GM18517 (cell line): Measurements from ENCODE around the gene EN2.

Experiments
- ATAC-seq: cut with Tn5 transposase; IDR thresholded peaks from one replicate; pipeline ENCODE4 v1.9.1; 2021; ENCODE audit warnings: mild to moderate bottlenecking, moderate library complexity; ENCODE audit not compliant: unreplicated experiment

The EN2 gene

DNA sequence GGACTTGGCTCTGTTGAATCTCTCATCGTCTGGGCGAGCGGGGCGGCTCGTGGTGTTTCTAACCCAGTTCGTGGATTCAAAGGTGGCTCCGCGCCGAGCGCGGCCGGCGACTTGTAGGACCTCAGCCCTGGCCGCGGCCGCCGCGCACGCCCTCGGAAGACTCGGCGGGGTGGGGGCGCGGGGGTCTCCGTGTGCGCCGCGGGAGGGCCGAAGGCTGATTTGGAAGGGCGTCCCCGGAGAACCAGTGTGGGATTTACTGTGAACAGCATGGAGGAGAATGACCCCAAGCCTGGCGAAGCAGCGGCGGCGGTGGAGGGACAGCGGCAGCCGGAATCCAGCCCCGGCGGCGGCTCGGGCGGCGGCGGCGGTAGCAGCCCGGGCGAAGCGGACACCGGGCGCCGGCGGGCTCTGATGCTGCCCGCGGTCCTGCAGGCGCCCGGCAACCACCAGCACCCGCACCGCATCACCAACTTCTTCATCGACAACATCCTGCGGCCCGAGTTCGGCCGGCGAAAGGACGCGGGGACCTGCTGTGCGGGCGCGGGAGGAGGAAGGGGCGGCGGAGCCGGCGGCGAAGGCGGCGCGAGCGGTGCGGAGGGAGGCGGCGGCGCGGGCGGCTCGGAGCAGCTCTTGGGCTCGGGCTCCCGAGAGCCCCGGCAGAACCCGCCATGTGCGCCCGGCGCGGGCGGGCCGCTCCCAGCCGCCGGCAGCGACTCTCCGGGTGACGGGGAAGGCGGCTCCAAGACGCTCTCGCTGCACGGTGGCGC is at the start of gene EN2:
Gene EN2 (plus strand): TSS at position 19 of the 767 bp plus-strand sequence. CDS start 249 bp downstream, at position 268.
- ATAC-seq = no peak

GRCh38 chr7:155408651-155409586 is 49.0 kb upstream of the EN2 start:
- no peak for ATAC-seq

DNA sequence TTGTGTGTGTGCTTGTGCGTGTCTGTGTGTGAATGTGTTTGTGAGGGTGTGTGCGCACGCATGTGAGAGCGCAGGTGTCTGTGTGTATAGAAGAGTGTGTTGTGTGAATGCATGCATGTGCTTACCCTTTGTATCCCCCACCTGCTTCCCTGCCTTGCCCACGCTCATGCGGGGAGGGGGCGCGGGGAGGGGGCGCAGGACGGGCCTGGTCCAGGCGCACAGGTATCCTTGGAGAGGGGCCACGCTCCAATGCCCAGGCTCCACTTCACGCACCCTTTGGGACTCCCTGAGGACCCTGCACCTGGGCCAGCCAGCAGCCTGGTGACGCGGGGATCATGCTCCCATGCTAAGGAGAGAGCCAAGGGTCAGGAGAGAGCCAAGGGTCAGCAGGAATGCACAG is 47.9 kb upstream of the EN2 start:
- ATAC-seq = no peak

DNA sequence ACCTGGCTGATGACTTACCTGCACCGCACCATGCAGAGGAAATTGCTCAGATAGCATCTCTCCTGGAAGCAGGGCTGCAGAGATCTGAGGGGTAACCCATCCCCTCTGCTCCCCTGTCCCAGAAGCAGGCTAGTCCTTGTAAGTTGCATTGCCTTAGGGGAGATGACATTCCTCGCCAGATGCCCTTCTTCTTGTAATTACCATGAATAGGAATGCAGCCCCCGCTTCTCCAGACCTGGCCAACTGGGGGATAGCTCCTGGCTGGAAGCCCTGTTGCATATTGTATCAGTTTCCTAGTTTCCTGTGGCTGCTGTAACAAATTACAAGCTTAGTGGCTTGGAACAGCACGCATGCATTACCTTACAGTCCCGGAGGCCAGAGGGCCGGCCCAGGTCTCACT is 47.5 kb upstream of the EN2 start:
- ATAC-seq = no peak

- no peak for ATAC-seq
Measured at GRCh38 chr7:155411718-155412415, 46.1 kb upstream of the EN2 start.

DNA sequence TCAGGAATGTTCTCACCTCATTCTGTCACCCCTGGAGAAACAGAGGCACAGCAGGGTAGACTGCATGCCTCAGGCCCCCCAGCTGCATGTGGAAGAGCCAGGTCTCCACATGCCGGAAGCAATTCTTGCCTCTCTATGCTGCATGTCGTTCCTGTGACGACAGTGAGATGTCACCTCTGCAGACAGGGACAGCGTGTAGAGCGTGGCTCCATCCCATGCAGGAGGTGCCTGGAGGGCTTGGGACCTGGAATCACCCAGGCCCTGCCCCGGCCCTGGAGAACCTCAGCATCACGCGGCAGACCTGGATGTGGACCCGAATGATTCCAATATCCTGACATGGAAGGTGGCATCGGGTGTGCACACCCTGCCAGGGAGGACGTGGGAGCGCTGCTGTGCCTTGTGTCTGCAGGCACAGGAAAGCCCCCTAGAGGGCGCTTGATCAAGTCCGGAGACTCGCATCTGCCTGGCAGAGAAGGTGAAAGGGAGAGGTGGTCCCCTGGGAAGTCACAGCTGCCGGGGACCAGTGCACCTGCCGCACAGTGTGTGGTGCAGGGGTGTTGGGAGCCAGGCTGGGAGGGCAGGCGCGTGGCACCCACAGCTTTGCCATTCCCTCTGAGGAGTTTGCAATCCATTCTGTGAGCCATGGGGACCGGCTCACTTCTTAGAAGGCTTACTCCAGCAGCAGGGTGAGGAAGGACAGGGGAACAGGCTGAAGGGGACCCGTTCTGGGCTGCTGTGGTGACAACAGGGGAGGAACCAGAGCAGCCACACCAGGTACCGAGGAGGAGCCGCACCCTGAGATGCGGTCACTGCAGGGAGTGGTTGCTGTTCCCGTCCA is 45.3 kb upstream of the EN2 start:
- peak; percentile 93 for ATAC-seq

DNA sequence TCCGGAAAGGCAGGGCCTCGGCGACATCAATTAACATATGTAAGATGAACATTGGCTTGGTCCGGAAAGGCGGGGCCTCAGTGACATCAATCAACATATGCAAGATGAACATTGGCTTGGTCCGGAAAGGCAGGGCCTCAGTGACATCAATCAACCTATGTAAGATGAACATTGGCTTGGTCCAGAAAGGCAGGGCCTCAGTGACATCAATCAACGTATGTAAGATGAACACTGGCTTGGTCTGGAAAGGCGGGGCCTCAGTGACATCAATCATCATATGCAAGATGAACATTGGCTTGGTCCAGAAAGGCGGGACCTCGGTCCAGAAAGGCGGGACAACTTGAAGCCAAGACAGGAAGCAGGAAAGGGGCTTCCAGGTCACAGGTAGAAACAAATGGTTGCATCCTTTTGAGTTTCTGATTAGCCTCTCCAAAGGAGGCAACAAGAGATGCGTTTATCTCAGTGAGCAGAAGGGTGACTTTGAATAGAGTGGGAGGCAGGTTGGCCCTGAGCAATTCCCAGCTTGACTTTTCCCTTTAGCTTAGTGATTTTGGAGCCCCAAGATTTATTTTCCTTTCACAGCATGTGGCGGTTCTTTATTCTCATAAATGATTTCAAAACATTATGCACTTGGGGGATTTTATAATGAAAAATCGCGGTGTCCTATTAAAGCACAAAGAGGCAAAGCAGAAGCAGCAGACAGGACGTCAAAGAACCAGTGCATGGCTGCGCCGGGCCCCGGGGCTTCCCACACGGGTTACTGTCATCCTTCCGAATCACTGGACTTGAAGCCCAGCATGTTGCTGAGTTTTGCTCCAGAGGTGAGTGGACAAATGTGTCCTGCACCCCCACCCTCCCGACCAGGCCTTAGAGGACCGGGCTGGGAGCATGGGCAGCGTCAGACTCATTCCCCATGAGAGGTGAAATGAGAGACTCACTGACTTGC is 43.1 kb upstream of the EN2 start:
- no peak for ATAC-seq

DNA sequence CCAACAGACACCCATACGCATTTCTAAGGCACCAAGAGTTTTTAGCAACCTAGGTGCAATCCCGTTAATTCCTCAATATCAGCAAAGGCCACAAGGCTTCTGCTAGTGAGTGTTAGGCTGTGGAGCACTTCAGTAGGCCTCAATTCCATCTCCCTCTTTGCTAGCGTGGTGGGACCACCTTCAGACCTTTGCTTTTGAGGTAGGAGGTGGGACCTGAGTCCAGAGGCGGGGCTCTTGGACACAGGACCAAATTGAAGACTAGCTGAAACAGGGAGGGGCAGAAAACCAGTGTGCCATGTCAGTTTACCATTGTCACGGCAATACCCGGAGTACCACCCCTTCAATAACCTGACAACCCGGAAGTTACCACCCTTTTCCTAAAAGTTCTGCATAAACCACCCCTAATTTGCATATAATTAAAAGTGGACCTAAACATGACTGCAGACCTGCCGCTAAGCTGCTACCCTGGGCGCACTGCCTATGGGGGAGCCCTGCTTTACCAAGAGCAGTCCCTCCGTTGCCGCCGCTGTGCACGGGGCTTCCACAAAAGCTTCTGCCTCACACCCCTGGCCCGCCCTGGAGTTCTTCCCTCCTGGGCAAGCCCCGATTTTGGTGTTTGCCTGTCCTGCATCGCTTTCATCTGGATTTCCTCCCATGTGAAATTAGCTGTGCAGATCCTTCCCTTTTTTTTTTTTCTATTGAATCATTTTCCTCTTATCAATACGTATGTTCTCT is 41.1 kb upstream of the EN2 start:
- no peak for ATAC-seq

DNA sequence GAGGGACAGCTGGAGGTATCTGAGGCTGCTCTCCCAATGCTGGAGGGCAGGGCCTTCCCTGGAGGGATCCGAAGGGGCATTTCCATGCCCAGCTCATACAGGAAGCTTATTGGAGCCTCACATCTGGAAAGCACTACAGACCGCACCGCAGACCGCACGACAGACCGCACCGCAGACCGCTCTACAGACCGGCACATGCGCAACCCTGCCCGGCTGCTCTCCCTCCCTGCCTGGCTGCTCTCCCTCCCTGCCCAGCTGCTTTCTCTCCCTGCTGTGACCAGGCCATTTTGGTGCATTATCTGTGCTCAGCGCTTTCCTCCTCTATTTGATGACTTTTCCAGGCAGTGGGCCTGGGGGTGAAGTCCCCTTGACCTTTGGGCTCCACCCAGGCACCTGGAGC is 39.6 kb upstream of the EN2 start:
- ATAC-seq = no peak

GRCh38 chr7:155418941-155419755 is 38.8 kb upstream of the EN2 start:
- no peak for ATAC-seq

- no peak for ATAC-seq
Measured at GRCh38 chr7:155420116-155420515, 37.8 kb upstream of the EN2 start.

GRCh38 chr7:155422151-155422550 is 35.8 kb upstream of the EN2 start:
- ATAC-seq = no peak

- no peak for ATAC-seq
Measured at GRCh38 chr7:155422599-155423336, 35.2 kb upstream of the EN2 start.

GRCh38 chr7:155423337-155424285 is 34.3 kb upstream of the EN2 start:
- ATAC-seq = no peak

- no peak for ATAC-seq
Measured at GRCh38 chr7:155424301-155425010, 33.5 kb upstream of the EN2 start.

DNA sequence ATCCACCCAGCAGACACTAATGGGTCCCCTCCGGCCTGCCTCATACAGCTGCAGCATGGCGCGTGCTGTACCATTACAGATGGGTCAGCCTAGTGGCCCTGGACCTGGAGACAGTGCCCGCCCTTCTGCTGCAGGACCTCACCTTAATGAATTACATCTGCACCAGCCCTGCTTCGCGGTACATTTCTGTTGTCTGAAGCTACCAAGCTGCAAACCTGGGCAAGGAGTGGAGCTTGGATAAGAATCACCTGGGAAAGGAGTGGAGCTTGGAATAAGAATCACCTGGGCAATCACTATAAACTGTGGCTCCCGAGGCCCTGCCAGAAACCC is 33.0 kb upstream of the EN2 start:
- ATAC-seq = no peak
